Measurements from ENCODE around the gene AOPEP.

AOPEP gene

DNA sequence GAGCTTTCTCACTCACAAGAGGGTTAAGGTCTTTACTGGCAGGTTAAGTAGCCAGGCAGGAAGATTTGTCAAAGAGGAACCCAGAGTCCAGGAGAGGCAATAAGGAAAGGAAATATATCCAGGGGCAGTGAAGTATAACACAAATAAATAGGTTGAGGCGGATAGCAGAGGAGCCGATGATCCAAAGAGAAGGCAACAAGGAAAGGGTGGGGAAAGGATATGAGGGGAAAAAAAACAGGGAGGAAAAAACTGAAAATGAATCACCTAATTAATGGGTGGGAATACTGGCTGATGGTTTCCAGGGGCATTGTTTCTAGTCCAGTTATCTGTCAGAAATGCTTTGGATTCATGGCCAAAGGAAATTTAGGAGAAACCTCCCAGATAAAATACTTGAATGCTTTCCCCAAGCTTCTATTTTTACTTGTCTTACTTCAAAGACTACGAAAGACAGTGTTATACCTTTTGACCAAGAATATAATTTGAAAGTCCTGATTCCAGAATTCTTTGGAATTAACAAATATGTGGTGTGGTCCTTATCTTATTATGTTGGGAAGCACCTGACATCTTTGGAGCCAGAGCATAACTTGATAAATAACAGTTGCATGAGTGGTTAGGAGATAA lies 146.5 kb downstream of the AOPEP start:
- no peak for DNase-seq

GRCh38 chr9:94874316-94874715 lies 147.8 kb downstream of the AOPEP start:
- no peak for DNase-seq

- DNase-seq = no peak
Measured at GRCh38 chr9:94875300-94876020, 149.0 kb downstream of the AOPEP start.

DNA sequence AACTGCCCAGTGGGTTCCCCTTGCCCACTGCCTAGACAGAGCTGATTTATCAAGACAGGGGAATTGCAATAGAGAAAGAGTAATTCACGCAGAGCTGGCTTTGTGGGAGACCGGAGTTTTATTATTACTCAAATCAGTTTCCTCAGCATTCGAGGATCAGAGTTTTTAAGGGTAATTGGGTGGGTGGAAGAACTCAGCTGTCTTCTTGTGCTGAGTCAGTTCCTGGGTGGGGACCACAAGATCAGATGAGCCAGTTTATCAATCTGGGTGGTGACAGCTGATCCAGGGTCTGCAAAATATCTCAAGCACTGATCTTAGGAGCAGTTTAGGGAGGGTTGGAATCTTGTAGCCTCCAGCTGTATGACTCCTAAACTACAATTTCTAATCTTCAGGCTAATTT lies 152.3 kb downstream of the AOPEP start:
- peak; percentile 45 for DNase-seq

- no peak for DNase-seq
Measured at GRCh38 chr9:94879230-94879629, 152.7 kb downstream of the AOPEP start.

GRCh38 chr9:94881023-94881422 lies 154.5 kb downstream of the AOPEP start:
- DNase-seq = no peak

- no peak for DNase-seq
Measured at GRCh38 chr9:94881454-94881853, 155.0 kb downstream of the AOPEP start.

DNA sequence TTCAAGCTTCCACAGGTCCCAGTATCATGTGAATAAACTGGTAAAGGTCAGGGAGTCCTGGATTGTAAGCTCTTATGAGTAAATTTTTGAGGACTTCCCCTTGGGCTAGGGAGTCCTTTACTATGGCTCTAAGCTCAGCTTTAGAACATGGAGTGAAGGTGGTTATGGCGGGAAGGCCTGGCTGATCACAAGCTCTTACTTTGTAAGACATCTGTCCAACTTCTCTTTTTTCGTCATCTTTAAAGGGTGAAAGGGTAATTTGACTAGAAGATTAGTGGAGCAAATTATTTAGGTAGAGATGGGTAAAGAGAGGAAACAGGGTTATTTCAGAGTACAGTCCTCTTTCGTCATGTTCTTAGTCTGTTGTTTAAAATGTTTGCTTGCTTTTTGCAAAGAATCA lies 155.4 kb downstream of the AOPEP start:
- DNase-seq = no peak

DNA sequence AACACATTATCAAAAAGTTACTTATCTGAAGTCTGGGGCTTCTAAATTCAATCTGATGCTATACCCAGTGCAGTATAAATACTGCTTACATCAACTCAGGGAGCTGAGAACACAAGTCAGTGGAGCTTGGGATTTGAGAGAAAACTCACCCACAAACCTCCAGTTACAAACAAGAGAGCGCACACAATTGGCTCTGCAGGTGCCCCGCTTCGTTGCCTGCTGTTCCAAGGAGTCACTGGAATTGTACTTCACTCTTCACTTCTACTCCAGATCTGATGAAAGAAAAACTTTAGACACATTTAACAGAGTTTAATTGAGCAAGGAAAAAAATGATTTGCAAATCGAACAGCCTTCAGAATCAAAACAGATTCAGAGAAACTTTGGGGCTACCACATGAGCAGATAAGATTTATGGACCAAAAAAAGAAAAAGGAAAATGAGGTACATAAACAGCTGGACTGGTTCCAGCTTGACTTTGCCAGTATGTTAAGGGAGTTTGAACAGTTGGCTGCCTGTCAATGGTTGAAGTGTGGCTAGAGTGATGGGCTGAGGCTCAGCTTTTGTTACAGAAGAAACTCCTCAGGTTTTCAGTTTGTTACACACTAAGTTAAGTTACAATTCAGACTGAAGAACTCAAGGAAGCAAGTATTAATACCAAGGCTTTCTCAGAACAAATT lies 156.6 kb downstream of the AOPEP start:
- no peak for DNase-seq

- no peak for DNase-seq
Measured at GRCh38 chr9:94885854-94886447, 159.5 kb downstream of the AOPEP start.

DNA sequence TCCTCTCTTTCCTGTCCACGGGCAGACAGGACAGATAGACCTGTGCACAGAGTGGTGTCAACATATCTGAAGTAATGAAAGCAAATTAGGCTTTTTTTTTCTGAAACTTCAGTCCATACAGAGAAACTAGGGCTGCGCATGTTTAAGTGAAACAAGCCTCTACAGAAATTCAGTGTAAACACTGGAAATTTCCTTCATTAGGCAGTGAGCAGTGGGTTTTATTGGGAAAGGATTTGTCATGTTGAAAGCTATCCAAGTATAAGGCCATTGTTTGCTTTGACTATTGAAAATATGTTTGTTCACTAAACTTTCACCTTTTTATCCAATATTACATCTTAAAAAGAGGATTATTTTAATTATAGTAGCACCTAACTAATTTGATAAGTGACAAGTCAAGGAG lies 161.2 kb downstream of the AOPEP start:
- no peak for DNase-seq

- no peak for DNase-seq
Measured at GRCh38 chr9:94888775-94889174, 162.3 kb downstream of the AOPEP start.

DNA sequence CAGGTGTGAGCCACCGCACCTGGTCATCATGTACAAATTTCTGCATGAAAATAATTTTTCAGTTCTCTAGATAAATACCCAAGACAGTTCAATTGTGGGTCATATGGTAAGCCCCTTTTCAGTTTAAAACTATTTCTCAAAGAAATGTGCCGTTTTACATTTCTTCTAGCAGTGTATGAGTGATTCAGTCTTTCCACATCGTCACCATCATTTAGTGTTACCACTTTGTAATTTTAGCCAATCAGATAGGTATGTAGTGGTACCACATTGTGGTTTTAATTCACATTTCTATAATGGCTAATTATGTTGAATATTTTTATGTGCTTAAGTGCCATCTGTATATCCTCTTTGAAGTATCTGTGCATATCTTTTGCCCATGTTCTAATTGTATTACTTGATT lies 163.1 kb downstream of the AOPEP start:
- DNase-seq = no peak

DNA sequence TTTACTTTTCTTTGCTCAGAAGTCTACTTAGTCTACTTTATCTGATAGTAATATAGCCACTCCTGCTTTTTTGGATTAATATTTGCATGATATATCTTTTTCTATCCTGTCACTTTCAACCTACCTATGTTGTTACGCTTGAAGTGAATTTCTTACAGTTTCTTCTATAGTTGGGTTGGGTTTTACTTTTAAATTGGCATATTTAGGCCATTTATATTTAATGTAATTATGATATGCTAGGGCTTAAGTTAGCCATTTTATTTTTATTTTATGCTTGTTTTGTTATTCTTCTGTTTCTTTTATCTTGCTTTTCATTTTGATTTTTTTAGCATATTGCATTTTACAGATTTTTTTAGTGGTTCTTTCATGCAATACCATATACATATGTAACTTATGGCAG lies 164.7 kb downstream of the AOPEP start:
- no peak for DNase-seq

GRCh38 chr9:94892675-94893074 lies 166.2 kb downstream of the AOPEP start:
- no peak for DNase-seq

GRCh38 chr9:94894094-94894699 lies 167.7 kb downstream of the AOPEP start:
- DNase-seq = no peak

- DNase-seq = no peak
Measured at GRCh38 chr9:94895668-94896067, 169.2 kb downstream of the AOPEP start.

- no peak for DNase-seq
Measured at GRCh38 chr9:94896512-94896911, 170.0 kb downstream of the AOPEP start.

DNA sequence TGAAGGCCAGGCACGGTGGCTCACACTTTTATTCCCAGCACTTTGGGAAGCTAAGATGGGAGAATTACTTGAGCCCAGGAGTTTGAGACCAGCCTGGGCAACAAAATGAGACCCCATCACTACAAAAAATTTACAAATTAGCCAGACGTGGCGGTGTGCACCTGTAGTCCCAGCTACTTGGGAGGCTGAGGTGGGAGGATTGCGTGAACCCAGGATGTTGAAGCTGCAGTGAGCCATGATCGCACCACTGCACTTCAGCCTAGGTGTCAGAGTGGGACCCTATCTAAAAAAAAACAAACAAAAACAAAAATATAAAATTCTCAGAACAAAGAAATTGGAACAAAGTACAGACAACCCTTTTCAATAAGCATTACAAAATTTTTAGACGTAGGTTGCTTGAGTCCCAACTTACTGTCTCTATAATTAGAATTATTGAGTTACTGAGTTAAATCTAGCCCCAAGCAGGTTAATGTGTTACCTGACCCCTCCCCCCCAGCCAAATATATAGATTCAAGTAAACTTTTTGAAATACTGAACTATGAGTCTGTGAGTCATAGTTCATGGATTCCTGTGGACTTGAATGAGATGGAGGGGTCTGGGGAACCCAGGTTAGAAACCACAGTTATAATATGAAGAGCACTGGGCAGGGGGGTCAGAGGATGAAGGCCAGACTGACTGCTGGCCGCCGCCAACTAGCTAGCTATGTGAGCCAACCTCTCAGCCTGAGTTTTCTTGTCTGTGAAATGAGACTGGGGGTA lies 173.1 kb downstream of the AOPEP start:
- no peak for DNase-seq

- no peak for DNase-seq
Measured at GRCh38 chr9:94900222-94901018, 173.9 kb downstream of the AOPEP start.

DNA sequence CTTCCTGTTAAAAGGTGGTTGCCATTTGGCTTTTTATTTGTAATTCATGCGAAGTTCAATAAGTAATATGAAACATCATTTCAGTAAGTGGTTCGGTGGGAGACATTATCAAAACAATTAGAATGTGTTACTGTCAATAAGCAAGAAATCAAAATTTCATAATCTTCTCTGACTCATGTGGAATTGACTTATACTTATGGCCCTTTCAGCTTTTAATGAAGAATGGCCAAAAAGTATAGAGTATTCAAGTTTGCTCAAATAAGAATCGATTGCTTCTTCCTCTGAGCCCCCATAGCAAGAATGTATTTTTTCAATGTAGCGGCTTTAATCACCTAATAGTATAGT lies 174.5 kb downstream of the AOPEP start:
- no peak for DNase-seq

- DNase-seq = no peak
Measured at GRCh38 chr9:94903961-94904421, 177.5 kb downstream of the AOPEP start.

All from activated CD4-positive, alpha-beta T cell treated with anti-CD3 and anti-CD28 coated beads for 48 hours (primary cell).